ENCODE measurements around the gene TEX19. TPM values are rescaled to one million over a fixed set of nuclear protein-coding genes. Genes with fewer than 3 reads are reported as not detected.
"Not testable (repeated sequence)": the region's sequence is repeated elsewhere in the genome, so short reads cannot be mapped to it uniquely, and the experiment has no call there.

TEX19 gene
- total RNA-seq, 1 experiment from 2014 or later: not detected

DNA sequence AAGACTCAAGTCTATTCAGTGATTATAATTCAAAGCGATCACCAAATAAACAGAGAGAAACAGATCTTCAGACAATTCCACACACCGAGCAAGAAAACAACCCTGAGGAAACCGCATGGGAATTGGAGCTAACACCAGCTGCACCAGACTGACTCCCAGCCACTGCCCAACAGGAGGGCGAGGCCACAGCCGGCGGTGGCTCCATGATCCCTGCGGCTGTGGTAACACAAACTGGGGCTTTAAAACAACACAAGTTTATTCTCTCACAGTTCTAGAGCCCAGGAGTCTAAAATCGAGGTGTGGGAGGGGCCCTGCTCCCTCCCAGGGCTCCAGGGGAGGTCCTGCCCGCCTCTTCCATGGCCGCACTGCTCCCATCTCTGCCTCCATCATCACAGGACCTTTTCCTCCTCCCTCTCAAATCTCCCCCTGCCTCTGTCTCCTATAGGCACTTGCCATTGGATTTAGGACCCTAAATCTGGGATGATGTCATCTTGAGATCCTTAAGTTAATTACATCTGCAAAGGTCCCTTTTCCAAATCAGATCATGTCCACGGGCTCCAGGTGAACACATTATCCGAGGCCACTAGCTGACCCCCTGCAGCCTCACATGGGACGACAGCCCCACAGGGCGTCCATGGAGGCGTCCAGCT is 49.4 kb downstream of the TEX19 start:
- no peak for DNase-seq
- Mint-ChIP-seq H3K27ac (ENCODE audit: unreplicated experiment) (no peak overlapping the region), H3K27me3 (ENCODE audit: unreplicated experiment) (no peaks in the 10 kb centered on the region), H3K4me3 (ENCODE audit: low read depth, unreplicated experiment) (no peak overlapping the region), H3K9me3 (ENCODE audit: low read depth, unreplicated experiment) (no peaks in the 10 kb centered on the region), H3K36me3 (ENCODE audit: insufficient read depth, unreplicated experiment) (peaks cover 10% of the 10 kb centered on the region), H3K4me1 (ENCODE audit: low read depth, unreplicated experiment) (no peaks in the 10 kb centered on the region)
- intact Hi-C loops (cut with micrococcal nuclease; ENCODE audit: unreplicated experiment): no loop called here
- no TSS peak for BruUV-seq (replicated peaks)
- no peak for TF ChIP-seq CTCF (IDR thresholded peaks at IDR 0.05; ENCODE audit: unreplicated experiment)
- CTCF ChIA-PET: no interaction called here

DNA sequence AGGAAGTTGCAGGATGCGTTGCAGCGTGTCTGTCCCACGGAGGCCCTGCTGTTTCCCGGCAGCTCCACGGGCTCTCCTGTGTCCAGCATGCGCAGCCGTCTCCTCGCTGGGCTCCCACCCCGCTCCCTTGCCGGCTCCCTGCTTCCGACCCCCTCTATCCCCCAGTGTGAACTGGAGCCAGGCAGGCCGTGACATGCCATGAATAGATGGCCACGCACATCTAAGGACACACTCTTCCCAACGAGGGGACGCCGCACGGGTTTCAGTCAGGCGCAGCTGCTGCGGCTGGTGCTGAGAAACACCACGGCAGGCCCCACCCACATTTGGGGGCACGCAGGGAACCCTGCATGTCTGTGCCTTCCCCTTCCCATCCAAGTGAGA is 49.9 kb downstream of the TEX19 start:
- no peak for DNase-seq
- no peaks in the 10 kb centered on the region for H3K9me3 Mint-ChIP-seq (ENCODE audit: low read depth, unreplicated experiment)
- H3K27me3 Mint-ChIP-seq (ENCODE audit: unreplicated experiment): no peaks in the 10 kb centered on the region
- no peak overlapping the region for H3K27ac Mint-ChIP-seq (ENCODE audit: unreplicated experiment)
- no peak overlapping the region for H3K4me3 Mint-ChIP-seq (ENCODE audit: low read depth, unreplicated experiment)
- H3K4me1 Mint-ChIP-seq (ENCODE audit: low read depth, unreplicated experiment): no peaks in the 10 kb centered on the region
- peaks cover 5% of the 10 kb centered on the region for H3K36me3 Mint-ChIP-seq (ENCODE audit: insufficient read depth, unreplicated experiment)
- no TSS peak for BruUV-seq (replicated peaks)
- TF ChIP-seq CTCF (IDR thresholded peaks at IDR 0.05; ENCODE audit: unreplicated experiment): no peak
- CTCF ChIA-PET: no interaction called here
- intact Hi-C loops (cut with micrococcal nuclease; ENCODE audit: unreplicated experiment): no loop called here

- CTCF ChIA-PET: interaction anchor here (0.6 to 0.7 kb wide), 3 partner anchors 56 to 163 kb away, joined by 4 to 11 read pairs (median 4); no protein-coding TSS in a partner anchor
- Mint-ChIP-seq H3K27ac (ENCODE audit: unreplicated experiment) (no peak overlapping the region), H3K27me3 (ENCODE audit: unreplicated experiment) (no peaks in the 10 kb centered on the region), H3K36me3 (ENCODE audit: insufficient read depth, unreplicated experiment) (no peaks in the 10 kb centered on the region), H3K4me1 (ENCODE audit: low read depth, unreplicated experiment) (no peaks in the 10 kb centered on the region), H3K4me3 (ENCODE audit: low read depth, unreplicated experiment) (no peak overlapping the region), H3K9me3 (ENCODE audit: low read depth, unreplicated experiment) (no peaks in the 10 kb centered on the region)
- BruUV-seq (replicated peaks): no TSS peak
- no peak for DNase-seq
- no peak for TF ChIP-seq CTCF (IDR thresholded peaks at IDR 0.05; ENCODE audit: unreplicated experiment)
- intact Hi-C loops (cut with micrococcal nuclease; ENCODE audit: unreplicated experiment): loop anchor here (5.0 kb wide), 1 partner anchor 58 kb away; no protein-coding TSS in a partner anchor
These were observed 51.1 kb downstream of the TEX19 start for GRCh38 chr17:82410014-82410716.

- intact Hi-C loops (cut with micrococcal nuclease; ENCODE audit: unreplicated experiment): loop anchor here (5.0 kb wide), 1 partner anchor 59 kb away; no protein-coding TSS in a partner anchor
- Mint-ChIP-seq H3K27me3 (ENCODE audit: unreplicated experiment) (no peaks in the 10 kb centered on the region), H3K4me1 (ENCODE audit: low read depth, unreplicated experiment) (no peaks in the 10 kb centered on the region), H3K27ac (ENCODE audit: unreplicated experiment) (no peak overlapping the region), H3K4me3 (ENCODE audit: low read depth, unreplicated experiment) (no peak overlapping the region), H3K36me3 (ENCODE audit: insufficient read depth, unreplicated experiment) (no peaks in the 10 kb centered on the region), H3K9me3 (ENCODE audit: low read depth, unreplicated experiment) (no peaks in the 10 kb centered on the region)
- CTCF ChIA-PET: no interaction called here
- no TSS peak for BruUV-seq (replicated peaks)
- TF ChIP-seq CTCF (IDR thresholded peaks at IDR 0.05; ENCODE audit: unreplicated experiment): no peak
- no peak for DNase-seq
These were observed 52.5 kb downstream of the TEX19 start for GRCh38 chr17:82411396-82412053.

GRCh38 chr17:82412081-82412480 is 53.0 kb downstream of the TEX19 start:
- H3K9me3 Mint-ChIP-seq (ENCODE audit: low read depth, unreplicated experiment); H3K4me1 Mint-ChIP-seq (ENCODE audit: low read depth, unreplicated experiment); CTCF ChIA-PET; DNase-seq; BruUV-seq (replicated peaks); H3K27ac Mint-ChIP-seq (ENCODE audit: unreplicated experiment); H3K36me3 Mint-ChIP-seq (ENCODE audit: insufficient read depth, unreplicated experiment); H3K4me3 Mint-ChIP-seq (ENCODE audit: low read depth, unreplicated experiment); H3K27me3 Mint-ChIP-seq (ENCODE audit: unreplicated experiment): not testable (repeated sequence)
- intact Hi-C loops (cut with micrococcal nuclease; ENCODE audit: unreplicated experiment): loop anchor here (5.0 kb wide), 1 partner anchor 60 kb away; no protein-coding TSS in a partner anchor

Data from Calu3 (cell line).